GM23248 (cell line): ENCODE results near the gene SFMBT2. TPM values are rescaled to one million over a fixed set of nuclear protein-coding genes. Genes with fewer than 3 reads are reported as not detected.

Experiments
- DNase-seq: peaks from one replicate; pipeline ENCODE4 v3.0.0-alpha.2; 2015
- H2AFZ ChIP-seq: fragments of 200-600 bp; sonication (generic); 2 replicates; pipeline ENCODE4 v1.6.1; 2016; ENCODE audit warnings: antibody characterized with exemption
- H3F3A ChIP-seq: fragments of 200-600 bp; sonication (generic); 2 replicates; pipeline ENCODE4 v1.6.1; 2016; ENCODE audit warnings: mild to moderate bottlenecking, antibody characterized with exemption, mixed run types; ENCODE audit not compliant: insufficient read depth
- H3K27ac ChIP-seq: fragments of 200-600 bp; sonication (generic); 2 replicates; pipeline ENCODE4 v1.5.1; 2016; ENCODE audit warnings: mild to moderate bottlenecking
- H3K27me3 ChIP-seq: fragments of 200-600 bp; sonication (generic); replicated peaks from 2 replicates; pipeline ENCODE4 v1.6.1; 2016; ENCODE audit warnings: mild to moderate bottlenecking; ENCODE audit not compliant: insufficient read depth
- H3K36me3 ChIP-seq: fragments of 200-600 bp; sonication (generic); 2 replicates; pipeline ENCODE4 v1.6.1; 2016; ENCODE audit warnings: low read depth, mild to moderate bottlenecking
- H3K4me1 ChIP-seq: fragments of 200-600 bp; sonication (generic); 2 replicates; pipeline ENCODE4 v1.6.1; 2016; ENCODE audit warnings: mild to moderate bottlenecking; ENCODE audit not compliant: insufficient read depth
- H3K4me2 ChIP-seq: fragments of 200-600 bp; sonication (generic); one replicate; pipeline ENCODE4 v1.6.1; 2016; ENCODE audit warnings: mild to moderate bottlenecking; ENCODE audit not compliant: unreplicated experiment
- H3K4me3 ChIP-seq: fragments of 200-600 bp; sonication (generic); 2 replicates; pipeline ENCODE4 v1.5.1; 2016; ENCODE audit warnings: mild to moderate bottlenecking
- H3K79me2 ChIP-seq: fragments of 200-600 bp; sonication (generic); 2 replicates; pipeline ENCODE4 v1.6.1; 2016; ENCODE audit warnings: mild to moderate bottlenecking; ENCODE audit not compliant: insufficient read depth
- H3K9ac ChIP-seq: fragments of 200-600 bp; sonication (generic); 2 replicates; pipeline ENCODE4 v1.6.1; 2016; ENCODE audit warnings: mild to moderate bottlenecking
- H3K9me2 ChIP-seq: fragments of 200-600 bp; sonication (generic); 2 replicates; pipeline ENCODE4 v1.6.1; 2016; ENCODE audit warnings: mixed run types, mild to moderate bottlenecking, moderate library complexity; ENCODE audit not compliant: insufficient read depth
- H3K9me3 ChIP-seq: fragments of 200-600 bp; sonication (generic); one replicate; pipeline ENCODE4 v1.6.1; 2017; ENCODE audit warnings: low read depth
- H4K20me1 ChIP-seq: fragments of 200-600 bp; sonication (generic); 2 replicates; pipeline ENCODE4 v1.6.0; 2016; ENCODE audit not compliant: insufficient read depth
- EZH2 ChIP-seq: fragments of 200-600 bp; sonication (generic); IDR thresholded peaks from 2 replicates; pipeline ENCODE4 v1.6.1; 2018; ENCODE audit warnings: antibody characterized with exemption, mild to moderate bottlenecking; ENCODE audit not compliant: insufficient read depth, poor library complexity, severe bottlenecking
- EZH2phosphoT487 ChIP-seq: fragments of 200-600 bp; sonication (generic); IDR thresholded peaks from 2 replicates; pipeline ENCODE4 v1.6.1; 2018; ENCODE audit warnings: antibody characterized with exemption, moderate library complexity, mild to moderate bottlenecking, low read depth; ENCODE audit not compliant: insufficient read depth
- WGBS, 2 experiments: methylation state at CpG; one replicate each; pipeline ENCODE4 v1.1.6; 2015 to 2017; ENCODE audit warnings: low lambda C conversion rate in 2 of 2, low coverage in 1 of 2; ENCODE audit errors: missing lambda C conversion rate in 2 of 2; 5-methylcytosine and 5-hydroxymethylcytosine counted together
- in situ Hi-C: fragments of 300-500 bp; cut with MboI; formaldehyde crosslinking; loops from 2 replicates; pipeline ENCODE4 v1.15.0; 2020
- polyA plus RNA-seq: library from polyadenylated mRNA; unstranded; fragments of >200 nt; fragmentation: Nextera tagmentation; extraction: Ambion mirVana; gene quantifications from 2 replicates; pipeline ENCODE4 v1.2.1, GENCODE V29; 2016
- total RNA-seq: library from RNA; depleted of rRNA; stranded (reverse); fragments of >200 nt; shearing (Covaris generic); gene quantifications from 2 replicates; pipeline ENCODE4 v1.2.3, GENCODE V29; 2014

SFMBT2 gene
- total and polyA plus RNA-seq, 2 experiments from 2014 or later: 0.22 TPM; not detected in 1

- in situ Hi-C loops: no loop called here
- Histone ChIP-seq H3K4me3 (no peak overlapping the region), H3F3A (no peaks in the 10 kb centered on the region), H3K9me3 (no peaks in the 10 kb centered on the region), H3K4me2 (no peak overlapping the region), H4K20me1 (no peaks in the 10 kb centered on the region), H3K36me3 (no peaks in the 10 kb centered on the region), H3K9me2 (no peaks in the 10 kb centered on the region), H3K27me3 (no peaks in the 10 kb centered on the region), H3K79me2 (no peaks in the 10 kb centered on the region), H3K9ac (no peak overlapping the region), H2AFZ (no peak overlapping the region), H3K4me1 (no peaks in the 10 kb centered on the region), H3K27ac (no peak overlapping the region)
- WGBS, 2 experiments: 78 to 81% methylated on average over 11 of the region's 11 CpGs
- TF ChIP-seq EZH2phosphoT487: no peak
- no peak for TF ChIP-seq EZH2
- no peak for DNase-seq
These were observed 236.9 kb downstream of the SFMBT2 start for GRCh38 chr10:7173948-7174347.

GRCh38 chr10:7171825-7172224 lies 239.0 kb downstream of the SFMBT2 start:
- TF ChIP-seq EZH2 (no peak), EZH2phosphoT487 (no peak)
- Histone ChIP-seq H3K79me2 (no peaks in the 10 kb centered on the region), H3K9ac (no peak overlapping the region), H3K4me3 (no peak overlapping the region), H2AFZ (no peak overlapping the region), H3K27ac (no peak overlapping the region), H3F3A (no peaks in the 10 kb centered on the region), H3K4me2 (no peak overlapping the region), H4K20me1 (no peaks in the 10 kb centered on the region), H3K4me1 (no peaks in the 10 kb centered on the region), H3K9me3 (no peaks in the 10 kb centered on the region), H3K27me3 (no peaks in the 10 kb centered on the region), H3K36me3 (no peaks in the 10 kb centered on the region), H3K9me2 (no peaks in the 10 kb centered on the region)
- DNase-seq: no peak
- in situ Hi-C loops: no loop called here
- 82 to 93% methylated on average over 26 to 33 of the region's 35 CpGs for WGBS, 2 experiments

- no peaks in the 10 kb centered on the region for H3K27me3 ChIP-seq
- no peaks in the 10 kb centered on the region for H3K9me2 ChIP-seq
- no peak overlapping the region for H3K4me2 ChIP-seq
- no peaks in the 10 kb centered on the region for H3K9me3 ChIP-seq
- H3K79me2 ChIP-seq: no peaks in the 10 kb centered on the region
- H3K36me3 ChIP-seq: no peaks in the 10 kb centered on the region
- H3K27ac ChIP-seq: no peak overlapping the region
- 71 to 77% methylated on average over 24 of the region's 24 CpGs for WGBS, 2 experiments
- DNase-seq: no peak
- no peak overlapping the region for H2AFZ ChIP-seq
- no peak for TF ChIP-seq EZH2
- no peak for TF ChIP-seq EZH2phosphoT487
- no peaks in the 10 kb centered on the region for H4K20me1 ChIP-seq
- H3F3A ChIP-seq: no peaks in the 10 kb centered on the region
- in situ Hi-C loops: no loop called here
- H3K4me1 ChIP-seq: no peaks in the 10 kb centered on the region
- H3K9ac ChIP-seq: no peak overlapping the region
- no peak overlapping the region for H3K4me3 ChIP-seq
These were observed 240.1 kb downstream of the SFMBT2 start for GRCh38 chr10:7170626-7171322.

- H3K79me2 ChIP-seq: no peaks in the 10 kb centered on the region
- no peak for TF ChIP-seq EZH2
- no peak for TF ChIP-seq EZH2phosphoT487
- in situ Hi-C loops: no loop called here
- no peak overlapping the region for H3K9ac ChIP-seq
- no peak overlapping the region for H3K4me3 ChIP-seq
- no peaks in the 10 kb centered on the region for H3F3A ChIP-seq
- 84 to 91% methylated on average over 13 of the region's 13 CpGs for WGBS, 2 experiments
- no peak overlapping the region for H3K4me2 ChIP-seq
- H3K36me3 ChIP-seq: no peaks in the 10 kb centered on the region
- H3K9me3 ChIP-seq: no peaks in the 10 kb centered on the region
- no peaks in the 10 kb centered on the region for H3K4me1 ChIP-seq
- H4K20me1 ChIP-seq: no peaks in the 10 kb centered on the region
- DNase-seq: no peak
- no peak overlapping the region for H3K27ac ChIP-seq
- no peak overlapping the region for H2AFZ ChIP-seq
- H3K27me3 ChIP-seq: no peaks in the 10 kb centered on the region
- no peaks in the 10 kb centered on the region for H3K9me2 ChIP-seq
These were observed 242.4 kb downstream of the SFMBT2 start for GRCh38 chr10:7168414-7168813.
